Panc1 (cell line): Measurements from ENCODE around the gene PTP4A2. TPM values are rescaled to one million over a fixed set of nuclear protein-coding genes. Genes with fewer than 3 reads are reported as not detected.

Source experiments
- ATAC-seq: fragments of 200-7000 bp; cut with Tn5 transposase; 2 replicates; pipeline ENCODE4 v1.9.1; 2020; ENCODE audit warnings: mild to moderate bottlenecking, moderate library complexity
- BruUV-seq: library from RNA; stranded (reverse); fragments of 400-500 nt; replicated peaks from 2 replicates; lab custom pipeline; 2021; lab: Mats Ljungman, UMichigan
- CTCF ChIA-PET: fragments of 300-600 bp; sonication (Branson Sonifier 250); formaldehyde crosslinking; loops from one replicate; lab custom pipeline; 2022; ENCODE audit warnings: antibody characterized with exemption; lab: Charles Lee
- POLR2A ChIA-PET: fragments of 300-600 bp; sonication (Branson Sonifier 250); formaldehyde crosslinking; loops from one replicate; lab custom pipeline; 2022; ENCODE audit warnings: antibody characterized with exemption; lab: Charles Lee
- DNase-seq: peaks from one replicate; pipeline ENCODE4 v3.0.0-alpha.2; 2010; ENCODE audit warnings: low read depth, low spot score
- H3K27ac ChIP-seq: 2 replicates; pipeline ENCODE4 v1.5.1; 2011; ENCODE audit warnings: mild to moderate bottlenecking, low read length, inconsistent platforms
- H3K27me3 ChIP-seq: fragments of 200-500 bp; sonication (Bioruptor generic); 2 replicates; pipeline ENCODE4 v1.6.0; 2014; ENCODE audit warnings: low read length, inconsistent platforms; ENCODE audit not compliant: control insufficient read depth, insufficient read depth
- H3K36me3 ChIP-seq: fragments of 200-500 bp; sonication (Bioruptor generic); 2 replicates; pipeline ENCODE4 v1.5.1; 2014; ENCODE audit warnings: inconsistent platforms, mild to moderate bottlenecking, low read length, moderate library complexity; ENCODE audit not compliant: control insufficient read depth, insufficient read depth
- H3K4me1 ChIP-seq: 2 replicates; pipeline ENCODE4 v1.5.1; 2011; ENCODE audit warnings: inconsistent platforms, mild to moderate bottlenecking, low read length, moderate library complexity; ENCODE audit not compliant: control insufficient read depth, insufficient read depth
- H3K4me3 ChIP-seq, 2 experiments: 2 replicates each; pipeline ENCODE4 v1.5.1; 2011 to 2012; ENCODE audit warnings: low read depth in 2 of 2, low read length in 2 of 2, mild to moderate bottlenecking in 2 of 2, inconsistent platforms in 1 of 2, moderate library complexity in 1 of 2
- H3K9me3 ChIP-seq: fragments of 200-500 bp; sonication (Bioruptor generic); 2 replicates; pipeline ENCODE4 v1.5.1; 2014; ENCODE audit warnings: low read depth, mild to moderate bottlenecking, inconsistent platforms, low read length, moderate library complexity; ENCODE audit not compliant: control insufficient read depth, insufficient read depth
- POLR2AphosphoS5 ChIP-seq: IDR thresholded peaks from 2 replicates; pipeline ENCODE4 v1.6.1; 2012; ENCODE audit warnings: mild to moderate bottlenecking, low read depth, low read length, moderate library complexity
- SIN3A ChIP-seq: IDR thresholded peaks from 2 replicates; pipeline ENCODE4 v1.6.1; 2012; ENCODE audit warnings: low read depth, mild to moderate bottlenecking, low read length, moderate library complexity, borderline replicate concordance; ENCODE audit not compliant: insufficient read depth
- TCF7L2 ChIP-seq: IDR thresholded peaks from 2 replicates; pipeline ENCODE4 v1.6.1; 2011; ENCODE audit warnings: mild to moderate bottlenecking, low read depth, low read length, inconsistent platforms
- in situ Hi-C: cut with HindIII; loops from 2 replicates; pipeline ENCODE4 v1.10.0; 2016; ENCODE audit warnings: low sequenced_read_pairs, low pct_unique_long_range_greater_than_20kb
- intact Hi-C: fragments of 100-400 bp; cut with micrococcal nuclease; formaldehyde crosslinking; loops from one replicate; pipeline ENCODE4 v1.10.0; 2022; ENCODE audit not compliant: unreplicated experiment
- total RNA-seq: library from RNA; stranded (reverse); gene quantifications from one replicate; pipeline ENCODE4 v1.2.1, GENCODE V29; 2021; ENCODE audit not compliant: unreplicated experiment
- TF ChIP-seq, protein P1 (sequence below): fragments of 450-650 bp; IDR thresholded peaks from 2 replicates; pipeline ENCODE4 v1.5.1; 2017; ENCODE audit warnings: mild to moderate bottlenecking
- TF ChIP-seq, protein P2 (sequence below), 2 experiments: IDR thresholded peaks; 2 replicates each; pipeline ENCODE4 v1.6.1; 2011 to 2012; ENCODE audit warnings: low read depth in 2 of 2, control low read depth in 1 of 2, low read length in 1 of 2, mild to moderate bottlenecking in 1 of 2, moderate library complexity in 1 of 2; ENCODE audit not compliant: insufficient read depth in 1 of 2

Gene PTP4A2
- total RNA-seq, 1 experiment from 2014 or later = 559 TPM

DNA sequence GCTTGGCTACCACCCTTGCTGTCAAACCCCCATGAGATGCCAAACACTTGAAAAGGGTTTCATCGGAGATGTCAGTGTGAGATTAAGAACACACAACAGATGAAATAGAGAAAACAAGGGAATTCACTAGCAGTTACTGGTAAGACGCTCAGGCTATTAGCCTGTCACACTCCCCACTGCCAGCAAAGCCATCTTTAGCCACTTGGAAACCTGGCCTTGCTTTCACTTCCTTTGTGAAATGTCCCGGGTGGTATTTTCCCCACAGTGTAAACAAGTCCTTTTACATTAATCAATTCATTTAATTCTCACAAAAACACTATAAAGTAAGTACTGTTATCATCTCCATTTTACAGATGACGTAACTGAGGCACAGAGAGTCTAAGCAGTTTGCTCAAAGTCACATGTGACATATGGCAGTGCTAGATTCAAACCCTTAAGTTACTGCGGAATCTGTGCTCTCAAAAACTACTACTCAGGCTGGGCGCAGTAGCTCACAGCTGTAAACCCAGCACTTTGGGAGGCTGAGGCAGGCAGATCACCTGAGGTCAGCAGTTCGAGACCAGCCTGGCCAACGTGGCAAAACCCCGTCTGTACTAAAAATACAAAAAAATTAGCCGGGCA is 42.8 kb upstream of the PTP4A2 start:
- no peak for TF ChIP-seq POLR2AphosphoS5
- TF ChIP-seq TCF7L2 = no peak
- TF ChIP-seq, protein P1, sequence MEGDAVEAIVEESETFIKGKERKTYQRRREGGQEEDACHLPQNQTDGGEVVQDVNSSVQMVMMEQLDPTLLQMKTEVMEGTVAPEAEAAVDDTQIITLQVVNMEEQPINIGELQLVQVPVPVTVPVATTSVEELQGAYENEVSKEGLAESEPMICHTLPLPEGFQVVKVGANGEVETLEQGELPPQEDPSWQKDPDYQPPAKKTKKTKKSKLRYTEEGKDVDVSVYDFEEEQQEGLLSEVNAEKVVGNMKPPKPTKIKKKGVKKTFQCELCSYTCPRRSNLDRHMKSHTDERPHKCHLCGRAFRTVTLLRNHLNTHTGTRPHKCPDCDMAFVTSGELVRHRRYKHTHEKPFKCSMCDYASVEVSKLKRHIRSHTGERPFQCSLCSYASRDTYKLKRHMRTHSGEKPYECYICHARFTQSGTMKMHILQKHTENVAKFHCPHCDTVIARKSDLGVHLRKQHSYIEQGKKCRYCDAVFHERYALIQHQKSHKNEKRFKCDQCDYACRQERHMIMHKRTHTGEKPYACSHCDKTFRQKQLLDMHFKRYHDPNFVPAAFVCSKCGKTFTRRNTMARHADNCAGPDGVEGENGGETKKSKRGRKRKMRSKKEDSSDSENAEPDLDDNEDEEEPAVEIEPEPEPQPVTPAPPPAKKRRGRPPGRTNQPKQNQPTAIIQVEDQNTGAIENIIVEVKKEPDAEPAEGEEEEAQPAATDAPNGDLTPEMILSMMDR = no peak
- TF ChIP-seq, protein P2, sequence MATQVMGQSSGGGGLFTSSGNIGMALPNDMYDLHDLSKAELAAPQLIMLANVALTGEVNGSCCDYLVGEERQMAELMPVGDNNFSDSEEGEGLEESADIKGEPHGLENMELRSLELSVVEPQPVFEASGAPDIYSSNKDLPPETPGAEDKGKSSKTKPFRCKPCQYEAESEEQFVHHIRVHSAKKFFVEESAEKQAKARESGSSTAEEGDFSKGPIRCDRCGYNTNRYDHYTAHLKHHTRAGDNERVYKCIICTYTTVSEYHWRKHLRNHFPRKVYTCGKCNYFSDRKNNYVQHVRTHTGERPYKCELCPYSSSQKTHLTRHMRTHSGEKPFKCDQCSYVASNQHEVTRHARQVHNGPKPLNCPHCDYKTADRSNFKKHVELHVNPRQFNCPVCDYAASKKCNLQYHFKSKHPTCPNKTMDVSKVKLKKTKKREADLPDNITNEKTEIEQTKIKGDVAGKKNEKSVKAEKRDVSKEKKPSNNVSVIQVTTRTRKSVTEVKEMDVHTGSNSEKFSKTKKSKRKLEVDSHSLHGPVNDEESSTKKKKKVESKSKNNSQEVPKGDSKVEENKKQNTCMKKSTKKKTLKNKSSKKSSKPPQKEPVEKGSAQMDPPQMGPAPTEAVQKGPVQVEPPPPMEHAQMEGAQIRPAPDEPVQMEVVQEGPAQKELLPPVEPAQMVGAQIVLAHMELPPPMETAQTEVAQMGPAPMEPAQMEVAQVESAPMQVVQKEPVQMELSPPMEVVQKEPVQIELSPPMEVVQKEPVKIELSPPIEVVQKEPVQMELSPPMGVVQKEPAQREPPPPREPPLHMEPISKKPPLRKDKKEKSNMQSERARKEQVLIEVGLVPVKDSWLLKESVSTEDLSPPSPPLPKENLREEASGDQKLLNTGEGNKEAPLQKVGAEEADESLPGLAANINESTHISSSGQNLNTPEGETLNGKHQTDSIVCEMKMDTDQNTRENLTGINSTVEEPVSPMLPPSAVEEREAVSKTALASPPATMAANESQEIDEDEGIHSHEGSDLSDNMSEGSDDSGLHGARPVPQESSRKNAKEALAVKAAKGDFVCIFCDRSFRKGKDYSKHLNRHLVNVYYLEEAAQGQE (IDR thresholded peaks at IDR 0.05; ENCODE audit: insufficient read depth in 1 of 2, low read depth in 2 of 2, low read length in 1 of 2) = no peak
- TF ChIP-seq SIN3A = no peak
- H3K4me1 ChIP-seq = peaks cover 3% of the 10 kb centered on the region; the same call in 1 of the 2 replicates
- H3K27ac ChIP-seq = no peak overlapping the region
- intact Hi-C loops = no loop called here
- no peak for ATAC-seq
- H3K27me3 ChIP-seq = no peaks in the 10 kb centered on the region
- ChIA-PET CTCF (no interaction called here), POLR2A (interaction anchor here (0.7 kb wide), 1 partner anchor 32 kb away, joined by 12 read pairs; no protein-coding TSS in a partner anchor)
- DNase-seq = no peak
- BruUV-seq = no TSS peak
- H3K4me3 ChIP-seq = no peak overlapping the region
- in situ Hi-C loops = no loop called here
- no peaks in the 10 kb centered on the region for H3K36me3 ChIP-seq
- no peaks in the 10 kb centered on the region for H3K9me3 ChIP-seq

DNA sequence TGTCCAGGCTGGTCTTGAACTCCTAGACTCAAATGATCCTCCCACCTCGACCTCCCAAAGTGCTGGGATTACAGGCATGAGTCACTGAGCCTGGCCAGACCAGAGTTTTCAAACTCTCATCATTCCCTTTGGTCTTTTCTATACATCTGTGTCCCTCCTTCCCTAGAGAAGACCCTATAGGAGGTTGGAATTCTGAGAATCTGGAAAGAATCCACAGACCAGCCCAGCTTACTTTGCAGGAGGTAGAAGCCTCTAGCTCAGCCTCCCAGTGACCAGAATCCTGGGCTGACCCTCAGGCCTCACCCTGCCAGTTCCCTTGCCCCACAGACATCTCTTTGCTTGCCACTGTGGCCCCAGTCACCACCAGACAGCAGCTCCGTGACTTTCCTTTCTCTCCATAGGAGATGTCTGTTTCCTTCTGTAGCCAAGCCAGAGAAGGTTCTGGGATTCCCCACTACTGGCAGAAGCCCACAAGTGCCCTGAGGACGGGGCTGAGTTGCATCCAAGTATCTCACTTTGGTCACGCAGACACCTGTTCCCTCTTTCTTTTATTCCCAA is 40.8 kb upstream of the PTP4A2 start:
- H3K36me3 ChIP-seq = no peaks in the 10 kb centered on the region
- in situ Hi-C loops (no loop called here), intact Hi-C loops (no loop called here)
- no peak for DNase-seq
- ATAC-seq = no peak
- ChIA-PET CTCF (interaction anchor here (0.6 kb wide), 1 partner anchor 48 kb away, joined by 3 read pairs; no protein-coding TSS in a partner anchor), POLR2A (no interaction called here)
- no peaks in the 10 kb centered on the region for H3K4me1 ChIP-seq
- no TSS peak for BruUV-seq
- no peak for TF ChIP-seq SIN3A
- TF ChIP-seq TCF7L2 = no peak
- TF ChIP-seq, protein P2 (IDR thresholded peaks at IDR 0.05; ENCODE audit: insufficient read depth in 1 of 2, low read depth in 2 of 2, low read length in 1 of 2) = no peak
- TF ChIP-seq, protein P1 = no peak
- no peak for TF ChIP-seq POLR2AphosphoS5
- no peak overlapping the region for H3K4me3 ChIP-seq
- H3K27ac ChIP-seq = no peak overlapping the region
- no peaks in the 10 kb centered on the region for H3K9me3 ChIP-seq
- H3K27me3 ChIP-seq = no peaks in the 10 kb centered on the region
